HG03159 (cell line): ENCODE data around the gene CCDC186.
A peak's percentile ranks its signal among the peaks of the same experiment; 100 is the strongest.

Experiments
- ATAC-seq: cut with Tn5 transposase; IDR thresholded peaks from one replicate; pipeline ENCODE4 v1.9.1; 2021; ENCODE audit warnings: mild to moderate bottlenecking, moderate library complexity; ENCODE audit not compliant: unreplicated experiment

CCDC186 gene

DNA sequence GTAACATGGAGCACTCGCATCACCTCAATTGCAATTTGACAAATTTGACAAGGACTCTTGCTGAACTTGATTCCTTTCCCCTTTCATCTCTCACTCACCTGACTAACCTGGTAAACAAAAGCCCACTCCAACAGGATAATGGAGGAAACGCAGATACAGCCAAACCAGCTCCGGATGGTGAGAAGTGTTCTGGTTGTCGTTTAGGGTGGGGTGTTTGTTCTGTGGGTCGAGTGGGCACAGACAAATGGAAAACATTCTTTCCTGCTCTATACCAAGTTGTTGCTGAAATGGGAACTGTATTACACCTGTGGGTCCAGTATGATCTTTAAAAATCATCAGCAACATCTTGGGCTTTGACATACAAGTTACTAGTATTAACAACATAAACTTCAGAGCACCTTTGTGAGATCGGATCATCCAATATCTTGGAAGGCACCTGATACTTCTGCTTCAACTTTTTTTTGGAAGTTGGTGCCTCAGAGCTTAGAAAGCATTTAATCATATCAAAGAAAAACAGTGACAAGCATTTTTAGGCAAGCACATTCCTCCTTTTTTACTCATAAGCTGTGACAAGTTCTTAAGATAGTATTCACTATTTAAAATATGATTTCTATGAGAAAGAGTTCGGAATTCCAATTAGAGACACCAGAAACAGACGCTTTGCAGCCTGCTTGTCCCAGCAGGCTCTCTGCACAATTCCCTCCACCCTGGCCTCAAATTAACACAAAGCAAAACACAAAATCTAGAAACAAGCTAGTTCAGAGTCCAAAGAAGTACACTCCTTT, 58.1 kb downstream of the CCDC186 start:
- no peak for ATAC-seq

DNA sequence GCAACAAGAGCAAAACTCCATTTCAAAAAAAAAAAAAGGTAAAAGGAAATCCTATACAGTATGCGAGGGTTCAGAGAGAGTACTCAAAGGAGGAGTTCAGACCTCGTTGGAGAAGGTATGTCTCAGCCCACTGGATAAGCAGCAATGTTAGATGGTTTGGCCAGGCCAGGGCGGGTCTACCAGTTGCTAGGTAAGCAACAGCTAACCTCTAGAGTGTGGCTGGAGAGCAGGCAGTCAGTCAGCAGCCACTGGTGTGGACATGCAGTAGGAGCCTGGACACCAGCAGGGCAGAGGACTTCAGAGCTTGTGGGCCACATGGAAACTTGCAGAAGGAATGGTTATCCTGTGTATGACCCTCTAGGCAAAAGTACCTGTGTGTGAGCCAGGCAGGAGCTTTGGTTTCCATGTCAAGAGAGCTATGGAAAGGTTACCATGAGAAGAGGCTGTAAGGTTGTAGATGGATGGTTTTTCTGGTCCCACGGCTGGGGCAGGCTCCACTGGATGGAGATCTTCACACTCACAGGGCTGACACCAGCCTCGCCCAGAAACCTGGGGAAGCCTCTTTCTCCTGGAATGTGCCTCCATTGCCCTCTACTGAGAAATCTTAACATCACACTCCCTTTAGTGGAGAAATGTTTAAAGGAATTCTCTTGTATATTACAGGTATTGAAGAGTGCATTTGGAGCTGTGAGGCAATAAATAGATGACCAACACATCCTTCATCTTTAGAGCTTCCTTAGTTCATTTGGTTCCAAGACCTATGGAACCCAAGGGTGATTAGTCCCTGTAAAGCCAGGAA, 63.6 kb downstream of the CCDC186 start:
- no peak for ATAC-seq

DNA sequence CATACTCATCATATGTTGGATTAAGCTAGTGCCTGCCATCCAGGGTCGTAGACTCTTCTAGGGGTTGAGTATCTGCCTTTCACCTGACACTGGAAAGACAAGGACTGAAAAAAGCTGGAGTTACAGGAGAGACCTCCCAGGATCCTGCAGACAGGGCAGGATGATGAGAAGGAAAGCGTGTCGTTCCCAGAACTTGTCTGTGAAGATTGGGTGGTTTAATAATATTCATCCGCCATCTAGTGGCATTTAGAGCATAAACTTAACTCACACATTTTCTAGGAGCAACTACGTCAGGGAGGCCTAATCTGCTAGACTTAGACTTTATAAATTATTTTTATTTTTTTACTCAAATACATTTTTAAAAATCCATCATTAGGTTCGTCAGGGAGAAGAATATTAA, 70.7 kb downstream of the CCDC186 start:
- ATAC-seq: no peak

DNA sequence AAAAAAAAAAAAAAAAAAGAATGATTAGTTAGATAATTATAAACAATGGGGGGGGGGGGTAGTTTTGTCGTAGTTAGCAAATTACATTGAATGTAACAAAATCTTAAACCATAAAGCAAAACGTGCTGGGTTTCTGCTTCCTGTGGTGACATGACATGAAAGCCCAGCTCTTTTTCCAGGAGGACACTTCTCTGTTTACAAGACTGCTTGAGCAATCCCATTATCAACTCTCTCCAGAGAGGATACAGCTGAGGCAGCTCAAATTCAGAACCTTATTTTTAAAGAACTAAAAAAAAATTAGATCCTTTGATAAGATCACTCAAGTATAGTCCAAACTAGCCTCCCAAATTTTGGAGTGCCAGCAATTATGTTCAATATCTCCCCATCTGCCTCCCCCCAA, 71.7 kb downstream of the CCDC186 start:
- no peak for ATAC-seq

DNA sequence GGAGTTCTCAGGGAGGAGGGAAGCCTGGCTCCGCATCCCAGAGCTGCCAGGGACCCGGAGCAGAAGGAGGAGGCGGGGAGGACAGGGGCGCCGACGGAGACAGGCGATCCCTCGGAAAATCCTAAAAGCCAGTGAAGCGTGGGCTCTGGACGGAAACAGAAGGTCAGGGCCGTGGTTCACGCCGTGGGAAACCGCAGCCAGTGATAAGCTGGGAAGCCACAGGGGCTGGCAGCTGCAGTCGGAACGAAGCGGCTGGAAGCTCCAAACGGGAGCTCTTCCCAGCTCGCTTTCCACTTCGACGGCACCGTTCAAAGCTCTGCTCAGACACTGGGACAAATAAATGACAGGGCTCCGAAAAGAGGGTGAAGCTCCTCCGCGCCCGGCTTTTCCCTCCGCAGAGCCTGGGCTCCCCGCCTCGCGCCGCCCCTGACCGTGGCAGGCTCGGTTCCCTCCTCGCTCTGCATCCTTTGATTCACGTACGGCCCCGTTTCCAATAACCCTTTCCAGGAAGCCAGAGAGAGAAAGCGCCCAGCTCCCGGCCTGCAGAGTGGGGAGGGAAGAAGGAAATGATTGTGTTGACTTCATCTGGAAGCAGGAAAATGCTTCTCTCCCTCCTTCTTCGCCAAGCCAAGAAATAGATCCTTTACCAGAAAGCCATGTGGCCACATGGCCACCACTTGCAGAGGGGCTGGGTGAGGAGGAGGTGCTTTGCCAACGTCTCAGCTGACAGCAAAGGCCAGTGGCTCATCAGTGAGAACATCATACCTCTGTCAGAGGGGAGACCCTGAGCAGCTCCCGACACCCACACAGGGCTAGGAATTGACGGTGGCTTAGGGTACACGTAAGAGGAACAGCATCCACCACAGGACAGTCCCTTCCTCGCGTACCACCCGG, 72.9 kb downstream of the CCDC186 start:
- no peak for ATAC-seq

DNA sequence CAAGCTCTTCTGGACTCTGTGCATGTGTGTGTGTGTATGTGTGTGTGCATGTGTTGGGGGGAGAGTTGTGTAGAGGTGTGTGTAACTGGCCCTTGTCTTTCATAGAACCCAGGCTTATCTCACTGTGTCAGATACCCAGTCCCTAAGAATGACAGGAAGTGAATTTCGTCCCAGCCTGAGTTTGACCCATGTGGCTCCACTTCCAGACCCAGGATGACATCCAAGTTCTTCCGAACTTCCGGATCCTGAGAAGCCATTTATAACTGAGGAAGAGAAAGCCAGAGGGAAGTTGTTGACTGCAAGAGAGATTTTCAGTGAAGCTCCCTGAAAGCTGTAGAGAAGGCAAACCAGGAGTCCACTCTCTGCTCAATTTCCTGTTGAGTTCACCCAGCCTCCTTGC, 77.1 kb downstream of the CCDC186 start:
- ATAC-seq: no peak

DNA sequence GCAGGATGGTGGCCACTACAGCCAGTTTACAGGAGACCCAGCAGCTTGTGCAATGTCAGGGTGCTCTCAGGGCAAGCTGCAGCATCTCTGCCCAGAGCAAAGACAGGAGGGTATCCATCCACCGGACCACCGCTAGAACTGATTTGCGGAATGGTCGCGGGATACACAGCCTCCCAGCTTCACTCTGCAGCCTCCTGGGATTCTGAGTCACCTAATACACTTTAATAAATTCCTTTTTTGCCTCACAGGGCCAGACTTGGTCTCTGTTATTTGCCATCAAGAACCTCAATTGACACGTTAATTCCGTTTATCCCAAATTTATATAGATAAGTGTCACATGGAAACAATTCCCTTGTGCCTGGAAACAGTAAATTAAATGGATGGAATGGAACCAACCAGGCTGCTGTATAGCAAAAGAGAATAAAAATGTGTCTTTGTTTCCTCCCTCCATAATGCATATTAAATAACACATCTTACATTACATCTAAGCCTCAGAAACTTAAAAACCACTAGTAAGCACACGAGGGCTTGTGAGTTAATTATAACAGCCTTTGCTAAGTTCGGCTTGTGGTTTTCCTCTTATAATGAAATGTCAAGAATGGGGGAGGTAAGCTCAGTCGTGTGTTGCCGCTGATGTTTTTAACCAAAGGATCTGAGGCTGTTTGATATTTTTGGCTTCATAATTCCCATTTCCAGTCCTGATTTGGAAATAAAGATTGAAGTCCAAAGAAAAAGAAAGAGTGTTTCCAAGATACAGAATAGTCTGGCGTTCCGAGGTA, 78.3 kb downstream of the CCDC186 start:
- ATAC-seq: no peak

DNA sequence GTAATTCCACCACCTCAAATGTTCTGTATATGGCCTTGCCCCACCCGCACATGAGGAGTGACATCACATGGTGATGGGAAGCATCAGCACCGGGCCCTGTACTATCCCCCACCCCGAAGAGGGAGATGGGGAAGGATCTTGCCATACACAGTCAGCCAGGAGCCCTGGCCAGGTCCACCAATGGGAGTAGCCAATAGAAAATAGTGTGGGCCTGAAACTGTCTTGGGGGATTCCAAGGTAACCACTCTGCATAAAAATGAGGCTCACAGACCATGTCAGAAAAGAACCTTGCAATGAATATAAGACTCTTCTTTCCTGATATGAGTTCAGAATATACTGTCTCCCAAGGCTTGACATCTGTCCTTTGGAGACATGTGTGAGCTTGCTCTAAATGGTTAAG, 79.2 kb downstream of the CCDC186 start:
- no peak for ATAC-seq

DNA sequence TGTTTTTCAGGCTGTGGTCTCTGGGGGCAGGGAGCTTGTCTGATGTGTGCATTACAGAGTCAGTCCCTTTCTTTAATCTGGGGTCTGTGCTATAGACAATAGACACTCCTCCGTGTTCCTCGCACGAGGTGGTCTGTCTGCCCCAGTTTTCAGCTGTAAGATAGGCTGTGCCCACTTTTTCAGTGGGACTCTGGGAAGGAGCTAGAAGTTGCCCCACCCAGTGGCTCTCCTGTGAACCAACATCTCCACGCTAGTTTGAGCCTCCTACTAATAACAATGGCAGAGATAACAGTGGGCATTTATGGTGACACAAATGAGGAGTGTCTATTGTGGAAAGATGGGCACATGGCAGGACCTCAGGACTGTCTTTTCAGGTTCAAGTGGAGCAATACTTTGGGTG, 86.3 kb downstream of the CCDC186 start:
- ATAC-seq: no peak

DNA sequence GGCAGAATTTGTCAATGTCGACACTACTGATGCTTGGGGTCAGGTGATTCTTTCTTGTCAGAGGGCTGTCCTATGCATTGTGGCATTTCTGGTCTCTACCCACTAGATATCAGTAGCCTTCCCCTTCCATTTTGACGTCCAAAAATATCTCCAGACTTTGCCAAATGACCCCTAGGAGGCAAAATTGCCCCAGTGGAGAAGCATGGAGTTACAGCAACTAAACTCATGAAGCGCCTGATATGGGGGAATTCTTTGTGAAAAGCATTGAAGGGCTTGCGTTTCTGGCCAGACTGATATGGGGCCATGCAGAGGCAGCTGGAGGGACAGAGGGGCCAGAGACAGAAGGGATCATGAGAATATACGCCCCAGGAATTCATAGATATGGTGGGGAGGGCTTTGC, 86.7 kb downstream of the CCDC186 start:
- no peak for ATAC-seq

DNA sequence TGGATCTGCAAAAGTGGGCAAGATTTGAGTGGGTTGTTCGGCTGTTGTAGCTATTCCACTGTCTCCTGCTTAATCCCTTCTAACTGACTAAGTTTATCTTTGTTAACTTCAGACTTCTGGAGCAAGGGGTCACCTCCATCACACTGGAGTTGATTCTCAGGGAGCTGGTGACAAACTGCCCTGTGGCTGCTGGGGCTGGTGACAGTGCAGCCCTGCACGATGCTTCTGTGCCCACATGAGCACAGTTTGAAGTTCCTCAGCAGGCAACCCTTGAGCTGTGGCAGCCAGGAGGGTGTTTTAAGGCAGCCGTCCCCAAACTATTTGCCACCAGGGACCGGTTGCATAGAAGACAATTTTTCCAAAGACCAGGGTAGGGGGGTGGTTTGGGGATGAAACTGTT, 89.8 kb downstream of the CCDC186 start:
- no peak for ATAC-seq

DNA sequence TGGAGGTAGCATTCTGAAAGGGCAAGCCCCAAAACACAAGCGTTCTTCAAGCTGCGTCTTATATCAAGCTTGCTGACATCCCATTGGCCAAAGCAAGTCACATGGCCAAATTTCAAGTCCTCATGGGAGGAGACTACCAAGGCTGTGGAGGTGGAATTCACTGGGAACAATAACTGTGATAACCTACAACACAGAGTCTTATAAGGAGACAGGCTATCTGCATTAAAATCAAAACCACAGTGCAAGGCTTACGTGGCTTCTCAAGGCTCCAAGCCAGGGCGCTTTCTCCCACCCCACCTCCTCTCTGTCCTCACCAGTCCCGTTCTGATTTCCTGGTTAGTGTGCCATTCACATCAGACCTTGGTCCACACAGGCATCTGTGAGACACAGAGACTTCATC, 91.0 kb downstream of the CCDC186 start:
- no peak for ATAC-seq

DNA sequence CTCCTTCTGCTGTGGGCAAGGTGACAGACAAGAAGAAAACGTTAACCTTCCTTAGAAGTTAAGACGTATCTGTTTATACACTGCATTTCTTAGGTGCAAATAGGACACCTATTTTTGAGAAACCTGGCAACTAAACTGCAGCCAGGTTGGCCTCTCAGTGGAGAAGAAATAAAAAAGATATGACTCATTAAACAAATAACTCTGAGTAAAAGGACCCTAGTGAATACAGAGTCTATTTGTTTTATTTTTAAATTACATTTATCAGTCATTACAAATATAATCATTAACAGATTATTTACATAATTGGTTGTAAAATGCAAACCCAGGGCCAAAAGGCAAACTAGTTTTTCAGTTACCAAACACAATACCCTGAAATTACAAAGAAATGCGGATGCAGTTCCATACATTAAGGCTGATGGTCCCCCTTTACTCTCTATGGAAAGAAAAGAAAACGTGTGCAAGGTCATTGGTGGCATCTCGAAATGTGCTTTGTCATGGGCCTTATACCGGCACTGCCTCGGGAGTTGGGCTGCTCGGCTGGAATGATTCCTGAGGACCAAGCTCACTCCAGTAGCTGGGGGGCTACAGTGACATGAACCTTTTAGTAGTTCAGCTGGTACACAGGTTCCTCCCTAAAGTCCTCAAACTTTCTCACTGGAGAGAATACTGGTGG, 92.0 kb downstream of the CCDC186 start:
- ATAC-seq: no peak

DNA sequence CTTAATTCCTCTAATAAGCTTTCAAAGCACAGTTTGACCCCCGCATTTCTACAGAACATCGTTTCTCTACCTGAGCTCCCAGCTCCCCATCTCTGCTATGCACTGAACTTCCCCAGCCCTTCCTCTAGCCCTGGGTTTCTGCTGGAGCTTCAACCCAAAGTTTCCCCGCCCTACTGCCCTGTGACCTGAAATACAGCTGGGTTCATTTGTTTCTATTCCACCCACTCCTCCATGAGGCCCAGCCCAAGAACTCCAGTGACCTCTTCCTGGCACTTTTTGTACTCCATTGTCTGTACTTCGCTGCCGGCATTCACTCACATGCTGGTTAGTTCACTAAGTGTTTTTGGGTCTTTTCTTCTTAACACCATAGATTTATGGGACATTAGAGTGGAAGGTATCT, 94.6 kb downstream of the CCDC186 start:
- ATAC-seq: no peak

DNA sequence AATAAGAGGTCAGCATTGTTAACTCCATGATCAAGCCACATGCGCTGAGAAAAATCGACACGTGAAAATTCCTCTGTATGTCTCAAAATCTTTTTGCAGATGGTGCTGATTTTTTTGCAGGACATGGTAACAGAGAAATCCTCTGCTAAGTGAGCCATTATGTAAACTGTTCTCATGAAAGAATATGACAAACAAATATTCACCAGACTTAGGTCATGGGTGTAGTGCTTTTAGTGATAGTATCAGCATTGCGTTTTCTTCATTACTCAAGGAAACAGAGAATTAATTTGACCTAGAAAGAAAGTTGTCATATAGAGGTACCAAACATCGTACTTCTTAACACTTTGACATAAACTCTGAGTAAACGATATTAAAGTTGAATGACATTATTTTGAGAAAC, 95.7 kb downstream of the CCDC186 start:
- no peak for ATAC-seq

DNA sequence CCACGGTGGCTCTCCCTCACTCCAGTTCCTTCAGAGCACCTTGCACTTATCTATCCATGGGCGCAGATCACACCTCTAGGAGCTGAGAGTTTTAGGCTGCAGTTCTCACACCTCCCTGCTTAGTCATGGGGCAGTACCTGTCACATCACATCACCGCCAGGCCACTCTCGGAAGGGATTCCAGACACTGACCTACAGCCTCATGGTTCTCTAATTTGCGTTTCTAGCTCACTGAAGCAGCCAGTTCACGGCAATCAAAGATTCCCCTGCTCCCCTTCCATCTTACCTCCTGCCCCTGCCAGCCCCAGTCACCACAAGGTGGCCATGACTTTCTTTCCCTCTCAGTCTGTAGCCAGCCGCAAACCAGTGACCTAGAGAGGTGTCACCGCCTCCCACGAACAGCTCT, 96.2 kb downstream of the CCDC186 start:
- ATAC-seq: no peak

DNA sequence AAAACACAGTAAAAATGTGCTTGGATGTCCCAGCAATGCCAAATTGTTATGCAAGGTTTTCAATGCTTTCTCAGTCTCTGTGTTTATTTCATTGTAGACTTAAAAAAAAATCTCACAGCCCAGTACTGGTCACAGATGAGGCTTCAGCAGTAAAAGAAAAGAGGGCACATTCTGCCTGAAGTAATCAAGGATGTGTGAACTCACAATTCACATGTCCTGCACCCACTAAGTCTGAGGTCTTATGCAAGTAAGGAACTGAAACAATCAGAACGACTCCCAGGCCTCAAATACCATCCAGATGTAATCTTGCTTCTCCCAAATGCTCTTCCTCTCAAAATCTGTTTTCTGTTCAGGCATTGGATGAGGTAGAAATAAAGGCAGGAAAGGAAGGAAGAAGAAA, 96.7 kb downstream of the CCDC186 start:
- no peak for ATAC-seq

DNA sequence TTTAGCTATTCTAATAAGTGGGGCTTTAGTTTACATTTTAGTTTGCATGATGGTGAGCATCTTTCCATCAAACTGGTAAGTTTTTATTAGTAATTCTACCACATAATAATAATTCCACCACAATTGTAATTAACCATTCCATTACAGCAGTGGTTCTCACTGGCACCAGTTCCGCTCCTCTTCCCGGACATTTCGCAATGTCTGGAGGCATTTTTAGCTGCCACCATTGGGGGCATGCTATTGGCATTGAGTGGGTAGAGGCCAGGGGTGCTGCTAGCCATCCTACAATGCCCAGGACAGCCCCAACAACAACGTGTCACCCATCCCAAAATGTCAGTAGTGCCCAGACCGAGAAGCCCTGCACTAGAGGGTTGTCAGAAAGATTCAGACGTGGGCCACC, 98.9 kb downstream of the CCDC186 start:
- no peak for ATAC-seq

DNA sequence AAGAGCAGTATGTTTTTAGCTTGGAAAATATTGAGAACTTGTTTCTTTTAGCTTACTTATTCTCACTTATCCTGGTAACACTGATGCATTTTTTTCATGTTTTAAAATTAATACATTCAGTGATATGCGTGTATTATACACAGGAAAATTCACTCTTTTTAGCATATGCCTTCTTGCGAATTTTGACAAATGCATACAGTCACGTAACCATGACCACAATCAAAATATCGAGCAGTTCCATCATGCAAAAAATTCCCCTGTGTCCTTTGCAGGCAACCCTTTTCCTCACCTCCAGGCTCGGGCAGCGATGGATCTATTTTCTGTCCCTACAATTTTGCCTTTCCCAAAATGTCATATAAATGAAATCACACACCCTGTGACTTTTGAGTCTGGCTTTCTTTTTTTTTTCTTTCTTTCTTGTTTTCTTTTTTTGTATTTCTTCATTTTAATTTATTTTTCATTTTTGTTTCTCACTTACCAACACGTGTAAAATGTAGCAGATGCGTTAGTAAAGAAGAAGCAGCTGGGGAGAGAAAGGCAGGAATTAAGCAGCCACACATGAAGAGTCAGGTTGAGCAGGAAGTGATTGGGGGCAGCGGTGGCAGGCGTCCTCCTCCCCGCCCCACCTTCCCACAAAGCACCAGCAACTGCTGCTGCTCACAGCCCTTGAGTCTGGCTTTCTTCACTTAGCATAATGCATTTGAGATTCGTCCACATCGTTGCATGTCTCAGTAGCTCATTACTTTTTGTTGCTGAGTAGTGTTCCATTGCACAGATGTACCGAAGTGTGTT, 100.4 kb downstream of the CCDC186 start:
- ATAC-seq: peak; percentile 65
